ENCODE results near the gene TMEM42. TPM values are rescaled to one million over a fixed set of nuclear protein-coding genes. Genes with fewer than 3 reads are reported as not detected.

Gene TMEM42
- total and polyA plus RNA-seq, 2 of the 4 experiments (the other 2 are of a cell fraction), result 13.1 to 24.7 TPM

- Histone ChIP-seq H2BK120ac (ENCODE audit: low read depth, low read length) (no peak overlapping the region), H3K56ac (ENCODE audit: extremely low read depth, insufficient read depth, low read length) (no peak overlapping the region), H3K9me1 (ENCODE audit: insufficient read depth, low read length) (peaks cover 19% of the 10 kb centered on the region), H3K9ac (ENCODE audit: low read depth, low read length) (no peak overlapping the region), H3K14ac (replicated peaks; ENCODE audit: low read depth, low read length) (no peak overlapping the region), H4K91ac (ENCODE audit: insufficient read depth, low read depth, low read length) (no peak overlapping the region), H3K18ac (ENCODE audit: low read depth, low read length) (no peak overlapping the region), H3K36me3 (ENCODE audit: control insufficient read depth, insufficient read depth, low read length) (no peaks in the 10 kb centered on the region), H4K5ac (ENCODE audit: low read depth, low read length) (no peak overlapping the region), H2AFZ (replicated peaks; ENCODE audit: low read length, poor library complexity) (no peak overlapping the region), H3K27ac (ENCODE audit: insufficient read depth, low read length) (no peak overlapping the region), H3K27me3 (ENCODE audit: control insufficient read depth, insufficient read depth, low read length) (no peaks in the 10 kb centered on the region), H3K79me1 (ENCODE audit: low read depth in 1 of 2, low read length in 2 of 2) (peaks cover 0 to 4% of the 10 kb centered on the region in 2 experiments; a peak in 1 of 4 replicates), H3K4me3 (ENCODE audit: insufficient read depth, low read depth, low read length) (no peak overlapping the region), H3K23ac (ENCODE audit: low read depth, low read length) (no peak overlapping the region), H3K9me3 (ENCODE audit: control insufficient read depth, insufficient read depth, low read length) (peaks cover 3% of the 10 kb centered on the region; the same call in 1 of the 2 replicates), H3K4ac (ENCODE audit: low read depth, low read length) (no peak overlapping the region; the same call in 1 of the 2 replicates), H3K4me1 (ENCODE audit: control insufficient read depth, insufficient read depth, low read length) (peaks cover 17% of the 10 kb centered on the region), H2BK15ac (ENCODE audit: low read depth, low read length) (no peak overlapping the region), H2AK5ac (ENCODE audit: low read depth, low read length) (no peak overlapping the region), H3K4me2 (ENCODE audit: low read depth, low read length) (no peak overlapping the region), H2AK9ac (replicated peaks; ENCODE audit: low read depth, low read length, poor library complexity) (no peak overlapping the region), H2BK20ac (ENCODE audit: low read depth, low read length) (no peak overlapping the region), H4K20me1 (ENCODE audit: insufficient read depth, low read length) (no peaks in the 10 kb centered on the region), H2BK5ac (ENCODE audit: low read depth, low read length, poor library complexity, severe bottlenecking) (no peak overlapping the region), H4K8ac (ENCODE audit: low read depth in 2 of 2, low read length in 2 of 2) (no peak overlapping the region)
- in situ Hi-C loops (cut with MboI; ENCODE audit: low sequenced_read_pairs) (loop anchor here (25.0 kb wide), 1 partner anchor 543 kb away; the partner anchor contains the start of gene TCAIM), intact Hi-C loops (cut with micrococcal nuclease) (no loop called here), dilution Hi-C loops (cut with HindIII; ENCODE audit: low sequenced_read_pairs, unreplicated experiment) (no loop called here)
- DNase-seq (peak; percentile 41), ATAC-seq (ENCODE audit: low read depth) (peak; percentile 51)
- no TSS peak for BruUV-seq (replicated peaks)
- ChIA-PET POLR2A (ENCODE audit: unreplicated experiment) (no interaction called here), CTCF (no interaction called here)
- no CpG with 5 or more reads among the region's 2 CpGs for WGBS, 2 experiments (ENCODE audit: extremely low coverage in 2 of 2, insufficient read length in 1 of 2)
- TF ChIP-seq RCOR1 (IDR thresholded peaks at IDR 0.05; ENCODE audit: insufficient replicate concordance, low read length), result no peak
- TF ChIP-seq CTCF (conservative IDR thresholded peaks at IDR 0.05; ENCODE audit: low read depth, low read length), result no peak
- no peak for TF ChIP-seq POLR2A (IDR thresholded peaks at IDR 0.05; ENCODE audit: low read depth, low read length)
- TF ChIP-seq FOS (IDR thresholded peaks at IDR 0.05; ENCODE audit: low read depth, low read length), result no peak
- TF ChIP-seq CHD1 (IDR thresholded peaks at IDR 0.05; ENCODE audit: low read depth, low read length), result no peak
- no peak for TF ChIP-seq MXI1 (IDR thresholded peaks at IDR 0.05; ENCODE audit: borderline replicate concordance, low read depth, low read length)
- no peak for TF ChIP-seq CEBPB (IDR thresholded peaks at IDR 0.05; ENCODE audit: low read depth, low read length)
- no peak for TF ChIP-seq NFE2L2 (IDR thresholded peaks at IDR 0.05; ENCODE audit: low read depth, low read length)
- TF ChIP-seq USF2 (IDR thresholded peaks at IDR 0.05; ENCODE audit: low read depth, low read length), result no peak
Measured at GRCh38 chr3:44880284-44880683, 18.6 kb downstream of the TMEM42 start.
